ENCODE results near the gene SH2D3C. TPM values are rescaled to one million over a fixed set of nuclear protein-coding genes. Genes with fewer than 3 reads are reported as not detected.

The SH2D3C gene
- total and polyA plus RNA-seq, 9 of the 15 experiments (the other 6 are each of a cell fraction or from before 2014, with no cell fraction given): 0.03 to 1.2 (median 0.22) TPM; not detected in 1

DNA sequence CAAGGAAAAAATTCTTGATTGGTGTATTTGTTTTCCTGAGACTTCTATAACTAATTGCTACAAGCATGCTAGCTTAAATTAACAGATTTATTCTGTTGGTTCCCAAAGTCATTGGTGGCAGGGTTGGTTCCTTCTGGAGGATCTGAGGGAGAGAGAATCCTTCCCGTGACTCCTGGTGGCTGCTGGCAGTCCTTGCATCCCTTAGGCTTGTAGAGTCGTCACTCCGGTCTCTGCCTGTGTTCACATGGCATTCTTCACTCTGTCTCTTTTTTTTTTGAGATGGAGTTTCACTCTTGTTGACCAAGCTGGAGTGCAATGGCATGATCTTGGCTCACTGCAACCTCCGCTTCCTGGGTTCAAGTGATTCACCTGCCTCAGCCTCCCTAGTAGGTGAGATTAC, 12.6 kb upstream of the SH2D3C start (continued):
- TF ChIP-seq KDM5B (IDR thresholded peaks at IDR 0.05; ENCODE audit: insufficient replicate concordance, low read depth, low read length) (no peak), RBM17 (IDR thresholded peaks at IDR 0.05; ENCODE audit: borderline replicate concordance, low read depth, low read length) (no peak), POLR2AphosphoS5 (IDR thresholded peaks at IDR 0.05; ENCODE audit: control insufficient read depth, insufficient read depth, low read depth, low read length) (no peak)
- TF ChIP-seq, protein P1, sequence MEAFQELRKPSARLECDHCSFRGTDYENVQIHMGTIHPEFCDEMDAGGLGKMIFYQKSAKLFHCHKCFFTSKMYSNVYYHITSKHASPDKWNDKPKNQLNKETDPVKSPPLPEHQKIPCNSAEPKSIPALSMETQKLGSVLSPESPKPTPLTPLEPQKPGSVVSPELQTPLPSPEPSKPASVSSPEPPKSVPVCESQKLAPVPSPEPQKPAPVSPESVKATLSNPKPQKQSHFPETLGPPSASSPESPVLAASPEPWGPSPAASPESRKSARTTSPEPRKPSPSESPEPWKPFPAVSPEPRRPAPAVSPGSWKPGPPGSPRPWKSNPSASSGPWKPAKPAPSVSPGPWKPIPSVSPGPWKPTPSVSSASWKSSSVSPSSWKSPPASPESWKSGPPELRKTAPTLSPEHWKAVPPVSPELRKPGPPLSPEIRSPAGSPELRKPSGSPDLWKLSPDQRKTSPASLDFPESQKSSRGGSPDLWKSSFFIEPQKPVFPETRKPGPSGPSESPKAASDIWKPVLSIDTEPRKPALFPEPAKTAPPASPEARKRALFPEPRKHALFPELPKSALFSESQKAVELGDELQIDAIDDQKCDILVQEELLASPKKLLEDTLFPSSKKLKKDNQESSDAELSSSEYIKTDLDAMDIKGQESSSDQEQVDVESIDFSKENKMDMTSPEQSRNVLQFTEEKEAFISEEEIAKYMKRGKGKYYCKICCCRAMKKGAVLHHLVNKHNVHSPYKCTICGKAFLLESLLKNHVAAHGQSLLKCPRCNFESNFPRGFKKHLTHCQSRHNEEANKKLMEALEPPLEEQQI (IDR thresholded peaks at IDR 0.05): no peak

DNA sequence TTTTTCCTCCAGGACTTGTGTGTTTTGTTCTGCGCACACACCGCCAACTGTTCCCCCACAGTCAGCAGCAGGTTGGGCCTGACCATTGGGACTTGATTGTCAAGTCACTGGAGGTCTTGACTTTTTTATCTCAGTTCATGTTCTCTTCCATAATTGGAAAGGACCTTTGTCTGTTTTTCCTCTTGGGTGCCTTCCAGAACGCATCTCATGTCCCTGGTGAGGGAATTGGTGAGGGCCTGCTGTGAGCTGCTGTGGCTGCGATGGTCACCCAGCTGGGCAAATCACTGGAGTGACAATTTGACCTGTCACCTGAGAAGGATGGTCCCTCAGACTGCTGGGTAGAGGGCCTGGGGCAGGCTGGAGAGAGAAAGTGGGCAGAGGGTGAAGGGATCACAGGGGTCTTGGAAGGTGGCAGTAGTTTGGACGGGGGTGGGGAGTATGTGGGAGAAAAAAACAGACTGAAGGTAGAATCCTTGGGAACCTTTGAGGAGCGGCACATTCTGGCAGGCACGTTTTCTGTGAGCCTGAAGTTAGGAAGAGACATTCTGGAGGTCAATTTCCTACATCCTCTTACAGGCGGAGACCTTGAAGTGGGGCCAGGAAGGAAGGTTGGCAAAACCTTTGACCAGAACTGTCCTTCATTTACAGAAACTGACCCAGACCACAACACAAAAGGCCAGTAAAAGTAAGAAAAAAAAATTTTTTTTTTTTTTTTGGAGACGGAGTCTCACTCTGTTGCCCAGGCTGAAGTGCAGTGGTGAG, 11.8 kb upstream of the SH2D3C start:
- Histone ChIP-seq H3K36me3 (ENCODE audit: control insufficient read depth, insufficient read depth, low read length) (peaks cover 65% of the 10 kb centered on the region), H3K79me2 (ENCODE audit: control insufficient read depth, insufficient read depth, low read length) (peaks cover 45% of the 10 kb centered on the region), H3K9me3 (replicated peaks; ENCODE audit: control insufficient read depth, insufficient read depth, low read depth, low read length) (no peaks in the 10 kb centered on the region), H3K9me1 (ENCODE audit: control insufficient read depth, insufficient read depth, low read length) (no peaks in the 10 kb centered on the region), H3K27me3 (ENCODE audit: control insufficient read depth in 2 of 2, insufficient read depth in 2 of 2, low read length in 2 of 2) (no peaks in the 10 kb centered on the region), H4K20me1 (replicated peaks; ENCODE audit: control insufficient read depth, insufficient read depth, low read length) (peaks cover 29% of the 10 kb centered on the region), H3K4me3 (no peak overlapping the region), H3K27ac (ENCODE audit: extremely low read depth, low read depth, low read length) (no peak overlapping the region), H3K4me2 (ENCODE audit: insufficient read depth, low read length) (no peak overlapping the region), H3K4me1 (replicated peaks in 1 of 2; ENCODE audit: control insufficient read depth in 2 of 2, insufficient read depth in 2 of 2, low read length in 2 of 2) (peaks cover 7 to 33% of the 10 kb centered on the region in 2 experiments; a peak in 4 of 5 replicates), H2AFZ (ENCODE audit: low read depth, low read length) (no peak overlapping the region), H3K9ac (ENCODE audit: insufficient read depth in 1 of 2, low read depth in 2 of 2, low read length in 2 of 2) (0 out of 4 replicates have a peak overlapping the region, but pooled peaks of 1 of the 2 experiments have one; percentile 0)
- WGBS (ENCODE audit: insufficient coverage, low coverage, missing lambda C conversion rate): 90% methylated on average over 9 of the region's 9 CpGs
- ATAC-seq (no peak), FAIRE-seq (no peak), DNase-seq (ENCODE audit: extremely low read depth in 1 of 4, low spot score in 3 of 4) (no peak)
- BruUV-seq (replicated peaks): no TSS peak
- intact Hi-C loops (cut with micrococcal nuclease) (no loop called here), in situ Hi-C loops (cut with MboI) (no loop called here)
- ChIA-PET POLR2A (interaction anchor here (1.1 kb wide), 1 partner anchor 32 kb away, joined by 3 read pairs; no protein-coding TSS in a partner anchor), CTCF (ENCODE audit: low intra/inter-chr PET ratio) (no interaction called here)
- TF ChIP-seq ZNF75A (CRISPR knock-in tag; IDR thresholded peaks at IDR 0.05): no peak
- no peak for TF ChIP-seq WHSC1 (IDR thresholded peaks at IDR 0.05; ENCODE audit: low read length)
- no peak for TF ChIP-seq CBX8 (IDR thresholded peaks at IDR 0.05; ENCODE audit: borderline replicate concordance, extremely low read depth, low read depth, low read length, poor library complexity, severe bottlenecking)
- no peak for TF ChIP-seq ZBTB9 (CRISPR knock-in tag; IDR thresholded peaks at IDR 0.05)
- TF ChIP-seq POLR2A (conservative IDR thresholded peaks at IDR 0.05): peak; percentile 41; the same call in 1 of the 2 replicates
- no peak for TF ChIP-seq XRCC5 (IDR thresholded peaks at IDR 0.05; ENCODE audit: low read depth, low read length)
- peak; percentile 46 for TF ChIP-seq SUPT5H (IDR thresholded peaks at IDR 0.05)
- no peak for TF ChIP-seq NR2F6 (CRISPR knock-in tag; IDR thresholded peaks at IDR 0.05)
- TF ChIP-seq, protein P2, sequence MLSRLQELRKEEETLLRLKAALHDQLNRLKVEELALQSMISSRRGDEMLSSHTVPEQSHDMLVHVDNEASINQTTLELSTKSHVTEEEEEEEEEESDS (CRISPR knock-in tag; IDR thresholded peaks at IDR 0.05): no peak
- no peak for TF ChIP-seq SMARCE1 (IDR thresholded peaks at IDR 0.05)
- TF ChIP-seq, protein P3, sequence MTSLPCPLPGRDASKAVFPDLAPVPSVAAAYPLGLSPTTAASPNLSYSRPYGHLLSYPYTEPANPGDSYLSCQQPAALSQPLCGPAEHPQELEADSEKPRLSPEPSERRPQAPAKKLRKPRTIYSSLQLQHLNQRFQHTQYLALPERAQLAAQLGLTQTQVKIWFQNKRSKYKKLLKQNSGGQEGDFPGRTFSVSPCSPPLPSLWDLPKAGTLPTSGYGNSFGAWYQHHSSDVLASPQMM (CRISPR knock-in tag; IDR thresholded peaks at IDR 0.05): no peak
- no peak for TF ChIP-seq HSF4 (CRISPR knock-in tag; IDR thresholded peaks at IDR 0.05; ENCODE audit: borderline replicate concordance)
- no peak for TF ChIP-seq ZNF165 (CRISPR knock-in tag; IDR thresholded peaks at IDR 0.05; ENCODE audit: borderline replicate concordance)
- no peak for TF ChIP-seq KDM5B (IDR thresholded peaks at IDR 0.05; ENCODE audit: insufficient replicate concordance, low read depth, low read length)

All from K562 (cell line).